ENCODE measurements around the gene APELA. TPM values are rescaled to one million over a fixed set of nuclear protein-coding genes. Genes with fewer than 3 reads are reported as not detected.
"Not testable (repeated sequence)": the region's sequence is repeated elsewhere in the genome, so short reads cannot be mapped to it uniquely, and the experiment has no call there.

Gene APELA
- total and polyA plus RNA-seq, 4 donors = 0.35 TPM; not detected in 3

- Histone ChIP-seq H3K27ac (ENCODE audit: low read depth in 1 of 2, low read length in 1 of 2) (no peak overlapping the region), H3K36me3 (ENCODE audit: control insufficient read depth in 4 of 4, insufficient read depth in 4 of 4, low read length in 4 of 4) (no peaks in the 10 kb centered on the region), H3K27me3 (ENCODE audit: control insufficient read depth in 3 of 3, insufficient read depth in 3 of 3, low read length in 2 of 3) (no peaks in the 10 kb centered on the region), H3K4me1 (ENCODE audit: control insufficient read depth in 5 of 5, insufficient read depth in 5 of 5, low read length in 5 of 5) (no peaks in the 10 kb centered on the region), H3K4me3 (no peak overlapping the region), H3K9ac (ENCODE audit: insufficient read depth in 1 of 2, low read length in 2 of 2) (no peak overlapping the region), H3K9me3 (ENCODE audit: control insufficient read depth in 4 of 4, insufficient read depth in 3 of 4, low read length in 3 of 4) (no peaks in the 10 kb centered on the region)
- ATAC-seq (ENCODE audit: insufficient read depth, low FRiP score) (no peak), DNase-seq (no peak)
- WGBS, 2 donors = 59% methylated on average over 2 of the region's 2 CpGs
- TF ChIP-seq CTCF (IDR thresholded peaks at IDR 0.05; ENCODE audit: control extremely low read depth, extremely low read depth) = no peak
Measured at GRCh38 chr4:164904941-164905340, 28.0 kb downstream of the APELA start.

- no peak for ATAC-seq (ENCODE audit: insufficient read depth, low FRiP score)
- Histone ChIP-seq H3K9me3 (ENCODE audit: control insufficient read depth in 4 of 4, insufficient read depth in 3 of 4, low read length in 3 of 4) (no peaks in the 10 kb centered on the region), H3K4me1 (ENCODE audit: control insufficient read depth in 5 of 5, insufficient read depth in 5 of 5, low read length in 5 of 5) (no peaks in the 10 kb centered on the region), H3K4me3 (no peak overlapping the region), H3K27ac (ENCODE audit: low read depth in 1 of 2, low read length in 1 of 2) (no peak overlapping the region), H3K27me3 (ENCODE audit: control insufficient read depth in 3 of 3, insufficient read depth in 3 of 3, low read length in 2 of 3) (no peaks in the 10 kb centered on the region), H3K9ac (ENCODE audit: insufficient read depth in 1 of 2, low read length in 2 of 2) (no peak overlapping the region), H3K36me3 (ENCODE audit: control insufficient read depth in 4 of 4, insufficient read depth in 4 of 4, low read length in 4 of 4) (no peaks in the 10 kb centered on the region)
- WGBS, 2 donors = 51 to 70% methylated on average over 3 of the region's 3 CpGs
- TF ChIP-seq CTCF (IDR thresholded peaks at IDR 0.05; ENCODE audit: control extremely low read depth, extremely low read depth) = no peak
- no peak for DNase-seq
Measured at GRCh38 chr4:164906368-164906767, 29.4 kb downstream of the APELA start.

GRCh38 chr4:164913506-164913905 is 36.5 kb downstream of the APELA start:
- not testable (repeated sequence) for H3K36me3 ChIP-seq (ENCODE audit: control insufficient read depth in 4 of 4, insufficient read depth in 4 of 4, low read length in 4 of 4); H3K4me3 ChIP-seq; H3K27me3 ChIP-seq (ENCODE audit: control insufficient read depth in 3 of 3, insufficient read depth in 3 of 3, low read length in 2 of 3); ATAC-seq (ENCODE audit: insufficient read depth, low FRiP score); DNase-seq; H3K9me3 ChIP-seq (ENCODE audit: control insufficient read depth in 4 of 4, insufficient read depth in 3 of 4, low read length in 3 of 4); H3K9ac ChIP-seq (ENCODE audit: insufficient read depth in 1 of 2, low read length in 2 of 2); H3K4me1 ChIP-seq (ENCODE audit: control insufficient read depth in 5 of 5, insufficient read depth in 5 of 5, low read length in 5 of 5); H3K27ac ChIP-seq (ENCODE audit: low read depth in 1 of 2, low read length in 1 of 2)
- WGBS, 2 donors = 86 to 87% methylated on average over 2 of the region's 2 CpGs

- Histone ChIP-seq H3K4me1 (ENCODE audit: control insufficient read depth in 5 of 5, insufficient read depth in 5 of 5, low read length in 5 of 5) (no peaks in the 10 kb centered on the region), H3K36me3 (ENCODE audit: control insufficient read depth in 4 of 4, insufficient read depth in 4 of 4, low read length in 4 of 4) (no peaks in the 10 kb centered on the region), H3K27ac (ENCODE audit: low read depth in 1 of 2, low read length in 1 of 2) (no peak overlapping the region), H3K27me3 (ENCODE audit: control insufficient read depth in 3 of 3, insufficient read depth in 3 of 3, low read length in 2 of 3) (no peaks in the 10 kb centered on the region), H3K9me3 (ENCODE audit: control insufficient read depth in 4 of 4, insufficient read depth in 3 of 4, low read length in 3 of 4) (no peaks in the 10 kb centered on the region), H3K9ac (ENCODE audit: insufficient read depth in 1 of 2, low read length in 2 of 2) (no peak overlapping the region), H3K4me3 (no peak overlapping the region)
- no peak for ATAC-seq (ENCODE audit: insufficient read depth, low FRiP score)
- no peak for DNase-seq
- WGBS, 2 donors = 62 to 92% methylated on average over 3 of the region's 3 CpGs
- no peak for TF ChIP-seq CTCF (IDR thresholded peaks at IDR 0.05; ENCODE audit: control extremely low read depth, extremely low read depth)
Measured at GRCh38 chr4:164918956-164919355, 42.0 kb downstream of the APELA start.
